SK-N-MC (cell line): ENCODE measurements around the gene CGN.

Experiments used
- DNase-seq: peaks from one replicate; pipeline ENCODE4 v3.0.0-alpha.2; 2011; ENCODE audit warnings: low read depth, low spot score
- H3K27ac ChIP-seq: fragments of 200-600 bp; sonication (generic); 2 replicates; pipeline ENCODE4 v1.5.1; 2016; ENCODE audit warnings: mixed run types
- H3K36me3 ChIP-seq: fragments of 200-600 bp; sonication (generic); 2 replicates; pipeline ENCODE4 v1.6.1; 2017; ENCODE audit warnings: antibody characterized with exemption, low read length, mixed read lengths; ENCODE audit not compliant: insufficient read depth
- H3K4me3 ChIP-seq: fragments of 200-600 bp; sonication (generic); 2 replicates; pipeline ENCODE4 v1.5.1; 2016
- H3K9ac ChIP-seq: fragments of 200-600 bp; sonication (generic); 2 replicates; pipeline ENCODE4 v1.8.0; 2017; ENCODE audit warnings: mixed run types, mixed read lengths; ENCODE audit not compliant: insufficient read length
- H3K9me3 ChIP-seq: fragments of 200-600 bp; sonication (generic); 2 replicates; pipeline ENCODE4 v1.6.1; 2017; ENCODE audit warnings: low read depth, mild to moderate bottlenecking, antibody characterized with exemption, low read length, moderate library complexity, mixed read lengths
- EZH2 ChIP-seq: fragments of 200-600 bp; sonication (generic); IDR thresholded peaks from one replicate; pipeline ENCODE4 v1.6.1; 2017; ENCODE audit warnings: antibody characterized with exemption
- FOXP2 ChIP-seq: optimal IDR thresholded peaks from 2 replicates; pipeline ENCODE3; 2011; ENCODE audit warnings: mild to moderate bottlenecking, moderate library complexity; ENCODE audit not compliant: insufficient read depth; ENCODE audit errors: extremely low read length, control extremely low read depth
- POLR2AphosphoS5 ChIP-seq: IDR thresholded peaks from 2 replicates; pipeline ENCODE4 v1.6.1; 2012; ENCODE audit warnings: mild to moderate bottlenecking, low read depth, low read length, borderline replicate concordance

The CGN gene

DNA sequence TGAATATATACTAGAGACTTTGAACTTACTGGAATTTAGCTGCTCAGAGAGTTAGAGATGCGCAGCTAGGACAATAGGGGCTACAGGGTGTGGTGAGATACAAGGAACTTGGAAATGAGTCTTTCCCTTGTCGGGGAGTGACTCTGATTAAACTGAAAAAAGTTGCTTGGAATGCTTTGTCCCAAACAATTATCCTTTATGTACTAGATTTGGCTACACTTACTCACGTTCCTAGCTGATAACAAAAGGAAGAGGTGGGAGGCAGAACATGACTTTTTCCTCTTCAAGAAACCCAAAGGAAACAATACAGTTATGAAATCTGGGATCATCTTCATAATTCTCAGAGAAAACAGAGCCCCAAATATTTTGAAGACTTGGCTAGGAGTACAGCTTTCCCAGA is 6.9 kb upstream of the CGN start:
- no peaks in the 10 kb centered on the region for H3K9me3 ChIP-seq
- TF ChIP-seq POLR2AphosphoS5 (no peak), FOXP2 (no peak), EZH2 (no peak)
- no peak overlapping the region for H3K27ac ChIP-seq
- no peak overlapping the region for H3K4me3 ChIP-seq
- H3K36me3 ChIP-seq, result no peaks in the 10 kb centered on the region
- no peak for DNase-seq
- H3K9ac ChIP-seq, result no peak overlapping the region

GRCh38 chr1:151504759-151505158 is 6.4 kb upstream of the CGN start:
- TF ChIP-seq EZH2 (no peak), POLR2AphosphoS5 (no peak), FOXP2 (no peak)
- H3K36me3 ChIP-seq, result no peaks in the 10 kb centered on the region
- H3K27ac ChIP-seq, result no peak overlapping the region
- no peak overlapping the region for H3K9ac ChIP-seq
- H3K9me3 ChIP-seq, result no peaks in the 10 kb centered on the region
- no peak for DNase-seq
- no peak overlapping the region for H3K4me3 ChIP-seq

- Histone ChIP-seq H3K9me3 (no peaks in the 10 kb centered on the region), H3K9ac (no peak overlapping the region), H3K4me3 (no peak overlapping the region), H3K36me3 (no peaks in the 10 kb centered on the region), H3K27ac (no peak overlapping the region)
- TF ChIP-seq POLR2AphosphoS5, result no peak
- TF ChIP-seq EZH2, result no peak
- TF ChIP-seq FOXP2, result no peak
- no peak for DNase-seq
These were observed 2.4 kb upstream of the CGN start for GRCh38 chr1:151508833-151509232.

DNA sequence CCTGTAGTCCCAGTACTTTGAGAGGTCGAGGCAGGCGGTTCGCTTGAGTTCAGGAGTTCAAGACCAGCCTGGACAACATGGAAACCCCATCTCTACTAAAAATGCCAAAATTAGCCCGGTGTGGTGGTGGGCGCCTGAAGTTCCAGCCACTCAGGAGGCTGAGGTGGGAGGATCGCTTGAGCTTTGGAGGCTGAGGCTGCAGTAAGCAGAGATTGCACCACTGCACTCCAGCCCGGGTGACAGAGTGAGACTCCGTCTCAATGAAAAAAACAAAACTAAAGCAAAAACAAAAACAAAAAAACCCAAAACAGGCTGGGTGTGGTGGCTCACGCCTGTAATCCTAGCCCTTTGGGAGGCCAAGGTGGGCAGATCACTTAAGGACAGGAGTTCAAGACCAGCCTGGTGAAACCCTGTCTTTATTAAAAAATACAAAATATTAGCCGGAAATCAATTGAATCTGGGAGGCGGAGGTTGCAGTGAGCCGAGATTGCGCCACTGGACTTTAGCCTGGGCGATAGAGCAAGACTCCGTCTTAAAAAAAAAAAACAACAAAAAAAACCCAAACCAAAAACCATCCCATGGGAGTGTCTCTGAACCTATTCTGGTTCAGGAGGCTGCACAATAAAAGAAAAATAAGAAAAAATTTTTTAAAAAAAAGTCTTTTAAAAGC is 1.7 kb upstream of the CGN start:
- Histone ChIP-seq H3K4me3 (no peak overlapping the region), H3K27ac (no peak overlapping the region), H3K9ac (no peak overlapping the region), H3K36me3 (no peaks in the 10 kb centered on the region), H3K9me3 (no peaks in the 10 kb centered on the region)
- no peak for DNase-seq
- TF ChIP-seq FOXP2 (no peak), POLR2AphosphoS5 (no peak), EZH2 (no peak)

GRCh38 chr1:151510020-151510405 is 1.2 kb upstream of the CGN start:
- Histone ChIP-seq H3K9ac (no peak overlapping the region), H3K4me3 (no peak overlapping the region; the same call in 1 of the 2 replicates), H3K27ac (no peak overlapping the region), H3K36me3 (no peaks in the 10 kb centered on the region), H3K9me3 (no peaks in the 10 kb centered on the region)
- DNase-seq, result no peak
- TF ChIP-seq EZH2 (no peak), FOXP2 (no peak), POLR2AphosphoS5 (no peak)

- H3K9ac ChIP-seq, result peak overlapping the region; percentile 64
- no peaks in the 10 kb centered on the region for H3K36me3 ChIP-seq
- no peak overlapping the region for H3K27ac ChIP-seq
- no peaks in the 10 kb centered on the region for H3K9me3 ChIP-seq
- peak overlapping the region; percentile 91 for H3K4me3 ChIP-seq
- TF ChIP-seq FOXP2 (no peak), EZH2 (no peak), POLR2AphosphoS5 (no peak)
- no peak for DNase-seq
These were observed 602 bp upstream of the CGN start for GRCh38 chr1:151510614-151510956.

- no peak for TF ChIP-seq EZH2
- TF ChIP-seq FOXP2, result no peak
- no peaks in the 10 kb centered on the region for H3K9me3 ChIP-seq
- peak overlapping the region; percentile 75 for H3K9ac ChIP-seq
- H3K4me3 ChIP-seq, result peak overlapping the region; percentile 91
- DNase-seq, result no peak
- no peaks in the 10 kb centered on the region for H3K36me3 ChIP-seq
- H3K27ac ChIP-seq, result no peak overlapping the region
These were observed 539 bp downstream of the CGN start for GRCh38 chr1:151511636-151512215.

DNA sequence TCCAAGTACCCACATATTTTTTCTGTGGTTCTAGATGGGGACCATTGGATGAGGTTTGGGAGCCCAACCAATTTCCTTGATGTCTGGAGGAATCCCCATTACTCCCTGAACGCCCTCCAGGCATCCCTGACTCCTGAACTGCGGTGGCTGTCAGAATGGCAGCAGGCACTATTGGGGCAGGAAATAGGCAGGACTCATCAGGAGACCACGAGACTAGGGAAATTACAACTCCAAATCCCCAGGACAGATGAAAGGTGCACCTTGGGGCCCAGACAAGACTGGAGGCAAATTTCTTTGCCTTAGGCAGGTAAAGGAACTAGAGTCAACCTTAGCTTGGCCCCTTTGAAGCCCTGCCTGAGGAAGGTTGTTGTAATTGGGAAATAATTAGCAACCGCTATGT is 1.1 kb downstream of the CGN start:
- no peak overlapping the region for H3K9ac ChIP-seq
- no peak for DNase-seq
- no peak for TF ChIP-seq EZH2
- no peak for TF ChIP-seq POLR2AphosphoS5
- no peak for TF ChIP-seq FOXP2
- no peaks in the 10 kb centered on the region for H3K36me3 ChIP-seq
- no peaks in the 10 kb centered on the region for H3K9me3 ChIP-seq
- peak overlapping the region; percentile 91 for H3K4me3 ChIP-seq
- H3K27ac ChIP-seq, result no peak overlapping the region

DNA sequence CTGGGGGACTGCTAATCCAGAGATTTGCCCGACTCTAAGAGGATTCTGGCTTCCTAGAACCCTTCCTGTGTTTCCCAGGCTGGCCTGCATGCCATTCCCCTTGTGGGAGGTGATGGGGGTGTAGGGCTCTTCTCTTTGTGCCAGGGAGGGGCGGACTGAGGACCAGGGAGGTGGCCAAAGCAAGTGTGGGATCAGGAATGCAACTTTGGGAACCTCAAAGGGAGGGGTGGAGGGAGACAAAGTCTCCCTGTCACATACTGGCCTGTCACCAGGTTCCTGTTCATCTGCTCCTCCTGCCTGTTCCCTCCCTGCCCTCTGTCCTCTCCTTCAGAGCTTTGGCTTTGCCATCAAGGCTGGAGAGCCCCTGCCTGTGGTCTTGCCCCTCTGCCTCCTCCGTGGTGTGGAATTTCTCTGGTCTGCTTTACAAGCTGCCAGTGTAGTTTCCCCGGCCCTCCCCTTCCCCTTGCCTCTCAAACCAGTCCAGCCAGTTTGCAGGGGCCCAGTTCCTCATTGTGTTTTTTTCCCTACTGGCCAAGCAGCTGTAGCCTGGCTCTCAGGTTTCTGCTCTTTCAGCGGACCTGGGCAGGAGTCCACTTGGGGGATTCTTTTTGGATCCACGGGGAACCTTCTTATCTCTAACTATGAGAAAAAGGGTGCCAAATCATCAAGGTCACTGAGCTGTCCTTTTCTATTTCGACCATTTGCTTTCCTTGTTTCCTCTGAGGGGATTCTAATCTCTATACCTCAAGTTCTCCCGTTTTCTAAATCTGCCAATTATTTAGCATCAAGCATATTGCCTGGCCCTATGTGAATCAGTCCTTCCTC is 1.8 kb downstream of the CGN start:
- Histone ChIP-seq H3K36me3 (no peaks in the 10 kb centered on the region), H3K4me3 (no peak overlapping the region; the same call in 1 of the 2 replicates), H3K27ac (no peak overlapping the region), H3K9me3 (no peaks in the 10 kb centered on the region), H3K9ac (no peak overlapping the region)
- TF ChIP-seq POLR2AphosphoS5 (no peak), FOXP2 (no peak), EZH2 (no peak)
- no peak for DNase-seq
